B cell (primary cell): ENCODE results near the gene TGFBR3L.

Experiments
- CTCF ChIP-seq: fragments of 200-600 bp; IDR thresholded peaks from one replicate; pipeline ENCODE4 v1.8.0; 2022; ENCODE audit warnings: antibody characterized with exemption, mild to moderate bottlenecking
- EZH2 ChIP-seq: IDR thresholded peaks from 2 replicates; pipeline ENCODE4 v1.6.1; 2012; ENCODE audit warnings: borderline replicate concordance, low read depth, mild to moderate bottlenecking, moderate library complexity, low read length; ENCODE audit not compliant: insufficient read depth, poor library complexity, severe bottlenecking

DNA sequence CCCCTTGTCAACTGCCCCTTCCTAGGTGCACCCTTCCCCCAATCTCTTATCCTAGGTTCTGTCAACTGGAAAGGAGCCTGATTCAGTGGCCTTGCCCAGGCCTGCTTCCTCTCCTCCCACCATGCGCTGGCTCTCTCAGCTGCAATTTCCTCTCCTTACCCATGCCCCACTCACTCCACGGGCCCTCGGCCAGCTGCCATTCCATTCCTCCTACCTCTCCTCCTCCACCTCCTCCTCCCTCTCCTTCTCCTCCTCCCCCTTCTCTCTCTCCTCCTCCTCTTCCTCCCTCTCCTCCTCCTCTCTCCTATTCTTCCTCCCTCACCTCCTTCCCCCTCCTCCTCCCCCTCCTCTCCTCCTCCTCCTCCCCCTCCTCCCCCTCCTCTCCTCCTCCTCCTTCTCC, 38.4 kb downstream of the TGFBR3L start:
- no peak for TF ChIP-seq CTCF
- no peak for TF ChIP-seq EZH2
